ENCODE results near the gene EGLN3. TPM values are rescaled to one million over a fixed set of nuclear protein-coding genes. Genes with fewer than 3 reads are reported as not detected.
A peak's percentile ranks its signal among the peaks of the same experiment; 100 is the strongest.

EGLN3 gene
- total and polyA plus RNA-seq, 2 of the 13 experiments (the other 11 are each of a cell fraction or from before 2014, with no cell fraction given): 0.18 to 27.3 TPM

DNA sequence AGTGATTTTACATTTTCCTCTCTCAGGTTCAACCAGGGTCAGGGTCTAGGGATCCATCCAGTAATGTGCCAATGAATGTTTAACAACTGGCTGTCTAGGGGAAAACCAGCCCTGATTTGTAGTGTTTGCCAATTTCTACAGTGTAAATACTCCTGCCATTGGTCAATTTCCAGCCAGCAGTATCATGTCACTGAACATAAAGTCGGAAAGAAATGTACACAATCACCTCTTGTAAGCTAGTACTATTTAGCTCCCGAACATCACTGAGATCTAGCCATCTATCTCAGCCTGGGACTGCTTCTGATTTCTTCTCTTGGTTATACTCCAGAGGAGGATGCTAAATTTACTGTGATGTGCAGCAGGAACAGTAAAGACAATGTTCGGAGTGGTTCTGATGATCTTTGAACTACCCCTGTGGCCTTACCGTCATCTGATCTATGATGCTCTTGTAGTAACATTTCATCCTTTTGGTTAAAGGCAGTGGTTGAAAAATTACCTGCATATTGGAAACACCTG, 36.7 kb upstream of the EGLN3 start (continued):
- TF ChIP-seq PRDM10 (CRISPR knock-in tag; IDR thresholded peaks at IDR 0.05; ENCODE audit: low read depth): no peak
- TF ChIP-seq HMG20B (CRISPR knock-in tag; conservative IDR thresholded peaks at IDR 0.05): 0 out of 2 replicates have a peak, but pooled peaks have one; percentile 60
- TF ChIP-seq, protein P1, sequence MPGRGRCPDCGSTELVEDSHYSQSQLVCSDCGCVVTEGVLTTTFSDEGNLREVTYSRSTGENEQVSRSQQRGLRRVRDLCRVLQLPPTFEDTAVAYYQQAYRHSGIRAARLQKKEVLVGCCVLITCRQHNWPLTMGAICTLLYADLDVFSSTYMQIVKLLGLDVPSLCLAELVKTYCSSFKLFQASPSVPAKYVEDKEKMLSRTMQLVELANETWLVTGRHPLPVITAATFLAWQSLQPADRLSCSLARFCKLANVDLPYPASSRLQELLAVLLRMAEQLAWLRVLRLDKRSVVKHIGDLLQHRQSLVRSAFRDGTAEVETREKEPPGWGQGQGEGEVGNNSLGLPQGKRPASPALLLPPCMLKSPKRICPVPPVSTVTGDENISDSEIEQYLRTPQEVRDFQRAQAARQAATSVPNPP (CRISPR knock-in tag; IDR thresholded peaks at IDR 0.05): no peak
- TF ChIP-seq ZNF878 (CRISPR knock-in tag; IDR thresholded peaks at IDR 0.05): no peak
- TF ChIP-seq, protein P2, sequence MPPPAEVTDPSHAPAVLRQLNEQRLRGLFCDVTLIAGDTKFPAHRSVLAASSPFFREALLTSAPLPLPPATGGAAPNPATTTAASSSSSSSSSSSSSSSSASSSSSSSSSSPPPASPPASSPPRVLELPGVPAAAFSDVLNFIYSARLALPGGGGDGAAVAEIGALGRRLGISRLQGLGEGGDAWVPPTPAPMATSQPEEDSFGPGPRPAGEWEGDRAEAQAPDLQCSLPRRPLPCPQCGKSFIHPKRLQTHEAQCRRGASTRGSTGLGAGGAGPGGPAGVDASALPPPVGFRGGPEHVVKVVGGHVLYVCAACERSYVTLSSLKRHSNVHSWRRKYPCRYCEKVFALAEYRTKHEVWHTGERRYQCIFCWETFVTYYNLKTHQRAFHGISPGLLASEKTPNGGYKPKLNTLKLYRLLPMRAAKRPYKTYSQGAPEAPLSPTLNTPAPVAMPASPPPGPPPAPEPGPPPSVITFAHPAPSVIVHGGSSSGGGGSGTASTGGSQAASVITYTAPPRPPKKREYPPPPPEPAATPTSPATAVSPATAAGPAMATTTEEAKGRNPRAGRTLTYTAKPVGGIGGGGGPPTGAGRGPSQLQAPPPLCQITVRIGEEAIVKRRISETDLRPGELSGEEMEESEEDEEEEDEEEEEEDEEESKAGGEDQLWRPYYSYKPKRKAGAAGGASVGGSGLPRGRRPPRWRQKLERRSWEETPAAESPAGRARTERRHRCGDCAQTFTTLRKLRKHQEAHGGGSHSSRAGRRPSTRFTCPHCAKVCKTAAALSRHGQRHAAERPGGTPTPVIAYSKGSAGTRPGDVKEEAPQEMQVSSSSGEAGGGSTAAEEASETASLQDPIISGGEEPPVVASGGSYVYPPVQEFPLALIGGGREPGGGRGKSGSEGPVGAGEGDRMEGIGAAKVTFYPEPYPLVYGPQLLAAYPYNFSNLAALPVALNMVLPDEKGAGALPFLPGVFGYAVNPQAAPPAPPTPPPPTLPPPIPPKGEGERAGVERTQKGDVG (CRISPR knock-in tag; IDR thresholded peaks at IDR 0.05; ENCODE audit: borderline replicate concordance): no peak
- TF ChIP-seq MTA3 (CRISPR knock-in tag; IDR thresholded peaks at IDR 0.05): no peak
- peak; percentile 67 for TF ChIP-seq NFYB (CRISPR knock-in tag; IDR thresholded peaks at IDR 0.05)
- no peak for TF ChIP-seq MED8 (CRISPR knock-in tag; IDR thresholded peaks at IDR 0.05; ENCODE audit: insufficient replicate concordance)
- TF ChIP-seq HDAC2 (CRISPR knock-in tag; IDR thresholded peaks at IDR 0.05): peak; percentile 55; the same call in 1 of the 2 replicates
- no peak for TF ChIP-seq FIP1L1 (IDR thresholded peaks at IDR 0.05; ENCODE audit: borderline replicate concordance, insufficient read depth, low read depth, low read length)
- TF ChIP-seq KAT8 (CRISPR knock-in tag; IDR thresholded peaks at IDR 0.05): peak; percentile 41; the same call in 1 of the 2 replicates
- no peak for TF ChIP-seq NAIF1 (CRISPR knock-in tag; IDR thresholded peaks at IDR 0.05; ENCODE audit: borderline replicate concordance)
- TF ChIP-seq ZFP41 (CRISPR knock-in tag; IDR thresholded peaks at IDR 0.05; ENCODE audit: borderline replicate concordance): no peak
- no peak for TF ChIP-seq SNAPC4 (CRISPR knock-in tag; IDR thresholded peaks at IDR 0.05)
- 0 out of 2 replicates have a peak, but pooled peaks have one; percentile 9 for TF ChIP-seq ELF1 (CRISPR knock-in tag; IDR thresholded peaks at IDR 0.05)
- TF ChIP-seq ZNF775 (CRISPR knock-in tag; IDR thresholded peaks at IDR 0.05; ENCODE audit: borderline replicate concordance): no peak
